WTC11 (cell line): ENCODE data around the gene PPP1R1B.

Source experiments
- ZNF423 ChIP-seq: fragments of 250-450 bp; sonication (Bioruptor Pico); IDR thresholded peaks from 2 replicates; pipeline ENCODE4 v2.1.2; 2022; ENCODE audit warnings: mild to moderate bottlenecking, moderate library complexity
- TF ChIP-seq, protein P1 (sequence below): sonication (generic); formaldehyde crosslinking; IDR thresholded peaks from 2 replicates; pipeline ENCODE4 v1.8.1; 2023; ENCODE audit warnings: mild to moderate bottlenecking, missing genetic modification reagents, moderate library complexity
- TF ChIP-seq, protein P2 (sequence below): fragments of 200-600 bp; IDR thresholded peaks from 2 replicates; pipeline ENCODE4 v1.8.0; 2022; ENCODE audit warnings: antibody characterized with exemption
- TF ChIP-seq, protein P3 (sequence below): sonication (generic); formaldehyde crosslinking; IDR thresholded peaks from 2 replicates; pipeline ENCODE4 v1.8.1; 2022; ENCODE audit warnings: low read depth, mild to moderate bottlenecking, moderate library complexity, missing genetic modification reagents, borderline replicate concordance
- TF ChIP-seq, protein P4 (sequence below): sonication (generic); formaldehyde crosslinking; IDR thresholded peaks from 2 replicates; pipeline ENCODE4 v1.8.0; 2023; ENCODE audit warnings: missing genetic modification reagents, mild to moderate bottlenecking, borderline replicate concordance

DNA sequence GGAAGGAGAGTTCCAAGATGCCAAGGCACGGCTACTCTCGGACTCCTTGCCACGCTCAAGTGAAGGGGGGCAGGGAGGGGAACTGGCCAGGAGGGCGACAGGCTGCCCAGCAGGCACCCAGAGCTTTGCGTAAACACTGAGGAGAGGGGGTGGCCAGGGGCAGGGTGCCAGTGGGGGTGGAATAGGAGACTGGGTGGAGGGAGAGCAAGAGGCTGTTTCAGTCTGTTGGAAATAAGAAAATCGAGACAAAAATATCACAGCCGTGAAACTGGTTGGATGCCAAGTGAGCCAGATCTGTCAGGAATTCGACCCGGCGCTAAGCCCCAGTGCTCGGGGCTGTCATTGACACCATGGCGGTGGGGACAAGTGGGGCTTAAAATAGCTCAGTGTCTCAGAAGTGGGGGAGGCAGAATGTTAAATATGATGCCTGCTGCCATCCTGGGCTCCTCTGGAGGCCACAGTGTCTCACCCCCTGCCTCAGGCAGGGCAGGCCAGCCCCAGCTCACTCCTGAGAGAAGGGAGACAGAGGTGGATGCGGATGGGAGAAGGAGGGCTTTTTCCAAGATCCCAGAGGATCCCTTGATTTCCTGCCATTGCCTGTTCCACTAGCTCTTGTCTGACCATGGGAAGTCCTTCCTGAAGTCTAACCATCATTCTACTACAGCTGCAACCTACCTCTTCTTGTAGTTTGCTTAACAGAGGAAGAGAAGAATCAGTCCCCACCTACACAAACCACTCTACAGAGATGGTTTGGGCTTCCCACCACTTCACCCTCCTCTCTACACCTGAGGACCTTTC is 51.0 kb downstream of the PPP1R1B start:
- TF ChIP-seq, protein P1, sequence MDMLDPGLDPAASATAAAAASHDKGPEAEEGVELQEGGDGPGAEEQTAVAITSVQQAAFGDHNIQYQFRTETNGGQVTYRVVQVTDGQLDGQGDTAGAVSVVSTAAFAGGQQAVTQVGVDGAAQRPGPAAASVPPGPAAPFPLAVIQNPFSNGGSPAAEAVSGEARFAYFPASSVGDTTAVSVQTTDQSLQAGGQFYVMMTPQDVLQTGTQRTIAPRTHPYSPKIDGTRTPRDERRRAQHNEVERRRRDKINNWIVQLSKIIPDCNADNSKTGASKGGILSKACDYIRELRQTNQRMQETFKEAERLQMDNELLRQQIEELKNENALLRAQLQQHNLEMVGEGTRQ, result no peak
- TF ChIP-seq, protein P2, sequence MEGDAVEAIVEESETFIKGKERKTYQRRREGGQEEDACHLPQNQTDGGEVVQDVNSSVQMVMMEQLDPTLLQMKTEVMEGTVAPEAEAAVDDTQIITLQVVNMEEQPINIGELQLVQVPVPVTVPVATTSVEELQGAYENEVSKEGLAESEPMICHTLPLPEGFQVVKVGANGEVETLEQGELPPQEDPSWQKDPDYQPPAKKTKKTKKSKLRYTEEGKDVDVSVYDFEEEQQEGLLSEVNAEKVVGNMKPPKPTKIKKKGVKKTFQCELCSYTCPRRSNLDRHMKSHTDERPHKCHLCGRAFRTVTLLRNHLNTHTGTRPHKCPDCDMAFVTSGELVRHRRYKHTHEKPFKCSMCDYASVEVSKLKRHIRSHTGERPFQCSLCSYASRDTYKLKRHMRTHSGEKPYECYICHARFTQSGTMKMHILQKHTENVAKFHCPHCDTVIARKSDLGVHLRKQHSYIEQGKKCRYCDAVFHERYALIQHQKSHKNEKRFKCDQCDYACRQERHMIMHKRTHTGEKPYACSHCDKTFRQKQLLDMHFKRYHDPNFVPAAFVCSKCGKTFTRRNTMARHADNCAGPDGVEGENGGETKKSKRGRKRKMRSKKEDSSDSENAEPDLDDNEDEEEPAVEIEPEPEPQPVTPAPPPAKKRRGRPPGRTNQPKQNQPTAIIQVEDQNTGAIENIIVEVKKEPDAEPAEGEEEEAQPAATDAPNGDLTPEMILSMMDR, result no peak
- TF ChIP-seq, protein P3, sequence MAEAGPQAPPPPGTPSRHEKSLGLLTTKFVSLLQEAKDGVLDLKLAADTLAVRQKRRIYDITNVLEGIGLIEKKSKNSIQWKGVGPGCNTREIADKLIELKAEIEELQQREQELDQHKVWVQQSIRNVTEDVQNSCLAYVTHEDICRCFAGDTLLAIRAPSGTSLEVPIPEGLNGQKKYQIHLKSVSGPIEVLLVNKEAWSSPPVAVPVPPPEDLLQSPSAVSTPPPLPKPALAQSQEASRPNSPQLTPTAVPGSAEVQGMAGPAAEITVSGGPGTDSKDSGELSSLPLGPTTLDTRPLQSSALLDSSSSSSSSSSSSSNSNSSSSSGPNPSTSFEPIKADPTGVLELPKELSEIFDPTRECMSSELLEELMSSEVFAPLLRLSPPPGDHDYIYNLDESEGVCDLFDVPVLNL (CRISPR knock-in tag), result no peak
- no peak for TF ChIP-seq ZNF423 (CRISPR knock-in tag)
- TF ChIP-seq, protein P4, sequence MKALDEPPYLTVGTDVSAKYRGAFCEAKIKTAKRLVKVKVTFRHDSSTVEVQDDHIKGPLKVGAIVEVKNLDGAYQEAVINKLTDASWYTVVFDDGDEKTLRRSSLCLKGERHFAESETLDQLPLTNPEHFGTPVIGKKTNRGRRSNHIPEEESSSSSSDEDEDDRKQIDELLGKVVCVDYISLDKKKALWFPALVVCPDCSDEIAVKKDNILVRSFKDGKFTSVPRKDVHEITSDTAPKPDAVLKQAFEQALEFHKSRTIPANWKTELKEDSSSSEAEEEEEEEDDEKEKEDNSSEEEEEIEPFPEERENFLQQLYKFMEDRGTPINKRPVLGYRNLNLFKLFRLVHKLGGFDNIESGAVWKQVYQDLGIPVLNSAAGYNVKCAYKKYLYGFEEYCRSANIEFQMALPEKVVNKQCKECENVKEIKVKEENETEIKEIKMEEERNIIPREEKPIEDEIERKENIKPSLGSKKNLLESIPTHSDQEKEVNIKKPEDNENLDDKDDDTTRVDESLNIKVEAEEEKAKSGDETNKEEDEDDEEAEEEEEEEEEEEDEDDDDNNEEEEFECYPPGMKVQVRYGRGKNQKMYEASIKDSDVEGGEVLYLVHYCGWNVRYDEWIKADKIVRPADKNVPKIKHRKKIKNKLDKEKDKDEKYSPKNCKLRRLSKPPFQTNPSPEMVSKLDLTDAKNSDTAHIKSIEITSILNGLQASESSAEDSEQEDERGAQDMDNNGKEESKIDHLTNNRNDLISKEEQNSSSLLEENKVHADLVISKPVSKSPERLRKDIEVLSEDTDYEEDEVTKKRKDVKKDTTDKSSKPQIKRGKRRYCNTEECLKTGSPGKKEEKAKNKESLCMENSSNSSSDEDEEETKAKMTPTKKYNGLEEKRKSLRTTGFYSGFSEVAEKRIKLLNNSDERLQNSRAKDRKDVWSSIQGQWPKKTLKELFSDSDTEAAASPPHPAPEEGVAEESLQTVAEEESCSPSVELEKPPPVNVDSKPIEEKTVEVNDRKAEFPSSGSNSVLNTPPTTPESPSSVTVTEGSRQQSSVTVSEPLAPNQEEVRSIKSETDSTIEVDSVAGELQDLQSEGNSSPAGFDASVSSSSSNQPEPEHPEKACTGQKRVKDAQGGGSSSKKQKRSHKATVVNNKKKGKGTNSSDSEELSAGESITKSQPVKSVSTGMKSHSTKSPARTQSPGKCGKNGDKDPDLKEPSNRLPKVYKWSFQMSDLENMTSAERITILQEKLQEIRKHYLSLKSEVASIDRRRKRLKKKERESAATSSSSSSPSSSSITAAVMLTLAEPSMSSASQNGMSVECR (CRISPR knock-in tag), result no peak
